GM21717 (cell line): Measurements from ENCODE around the gene BPIFB3.

Experiments used
- ATAC-seq: cut with Tn5 transposase; IDR thresholded peaks from one replicate; pipeline ENCODE4 v1.9.1; 2021; ENCODE audit warnings: mild to moderate bottlenecking, moderate library complexity; ENCODE audit not compliant: unreplicated experiment

BPIFB3 gene

GRCh38 chr20:33059741-33060390 lies 6.2 kb downstream of the BPIFB3 start:
- ATAC-seq: no peak

DNA sequence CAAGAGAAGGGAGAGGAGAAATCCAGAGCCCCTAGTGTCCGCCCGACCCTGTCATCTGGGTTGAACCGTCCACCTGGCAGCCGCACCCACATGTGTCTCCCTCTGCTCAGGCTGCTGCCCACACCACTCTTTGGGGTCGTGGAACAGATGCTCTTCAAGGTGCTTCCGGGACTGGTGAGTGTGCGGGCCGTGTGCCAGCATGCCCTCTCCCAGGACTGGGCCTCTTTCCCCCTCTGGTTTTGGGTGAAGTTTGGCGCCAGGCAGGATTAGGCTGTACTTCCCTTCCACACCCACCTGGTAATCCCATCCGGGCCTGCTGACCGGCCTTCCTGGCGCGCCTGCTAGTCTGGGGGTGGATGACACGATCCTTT lies 7.9 kb downstream of the BPIFB3 start:
- no peak for ATAC-seq

GRCh38 chr20:33062105-33062824 lies 8.6 kb downstream of the BPIFB3 start:
- ATAC-seq: no peak

- ATAC-seq: no peak
These were observed 9.1 kb downstream of the BPIFB3 start for GRCh38 chr20:33062825-33063149.

DNA sequence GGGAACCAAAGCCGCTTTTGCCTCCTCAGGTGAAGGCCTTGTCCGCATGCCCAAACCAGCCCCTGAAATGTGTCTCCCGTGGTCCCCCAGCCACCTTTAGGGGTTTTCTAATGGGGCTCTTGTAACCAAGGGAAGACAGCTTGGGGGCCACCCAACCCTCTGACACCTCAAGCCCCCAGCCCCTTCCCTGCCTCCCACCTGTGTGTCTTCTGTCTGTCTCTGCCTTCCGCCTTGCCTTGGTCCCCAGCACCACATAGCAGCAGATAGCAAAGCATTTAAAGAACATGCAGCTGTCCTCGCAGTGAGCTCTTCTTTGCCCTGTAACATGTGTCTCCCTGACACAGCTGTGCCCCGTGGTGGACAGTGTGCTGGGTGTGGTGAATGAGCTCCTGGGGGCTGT lies 9.6 kb downstream of the BPIFB3 start:
- no peak for ATAC-seq

DNA sequence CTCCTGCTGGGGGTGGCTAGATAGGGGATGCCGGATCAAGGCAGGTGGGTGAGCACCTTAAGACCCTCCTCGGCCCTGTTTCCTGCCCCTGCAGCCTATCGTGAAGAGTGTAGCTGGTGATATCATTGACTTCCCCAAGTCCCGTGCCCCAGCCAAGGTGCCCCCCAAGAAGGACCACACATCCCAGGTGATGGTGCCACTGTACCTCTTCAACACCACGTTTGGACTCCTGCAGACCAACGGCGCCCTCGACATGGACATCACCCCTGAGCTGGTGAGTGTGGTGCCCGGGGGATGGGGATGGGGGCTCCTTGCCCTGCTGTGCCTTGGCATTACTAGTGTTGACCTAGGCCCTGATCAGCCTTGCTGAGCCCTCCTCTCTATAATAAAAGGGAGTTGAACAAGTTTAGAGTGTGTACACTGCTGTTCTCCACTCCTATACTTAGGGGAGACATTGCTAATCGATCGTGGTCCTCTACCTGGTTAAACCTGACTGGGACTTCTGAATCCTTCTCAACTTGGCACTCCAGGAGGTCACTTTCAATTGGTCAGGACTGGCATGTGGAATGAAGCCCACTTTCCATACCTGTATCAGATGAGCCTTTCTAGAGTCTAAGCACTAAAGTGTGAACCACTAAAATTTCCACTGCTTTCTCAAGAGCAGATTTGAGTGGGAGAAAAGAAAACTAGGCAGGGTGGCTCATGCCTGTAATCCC lies 11.0 kb downstream of the BPIFB3 start:
- ATAC-seq: no peak

DNA sequence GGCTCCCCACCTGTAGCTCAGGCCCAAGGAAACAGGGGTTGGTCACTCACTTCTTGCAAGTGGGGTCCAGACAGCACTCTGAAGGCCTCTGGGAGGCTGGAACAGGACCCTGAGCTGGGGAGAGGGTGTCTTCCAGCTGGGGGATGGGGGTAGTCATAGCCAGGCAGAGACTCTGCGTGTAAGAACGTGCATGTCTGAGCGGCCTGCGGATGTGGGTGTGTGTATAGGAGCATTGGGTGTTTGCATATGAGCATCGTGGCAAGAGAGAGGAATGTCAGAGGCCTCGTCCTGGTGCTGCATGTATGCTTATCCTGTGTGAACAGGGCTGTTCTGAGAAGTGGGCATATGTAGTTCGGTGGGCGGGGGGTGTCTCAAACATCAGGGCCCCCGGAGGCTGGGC lies 12.1 kb downstream of the BPIFB3 start:
- no peak for ATAC-seq

DNA sequence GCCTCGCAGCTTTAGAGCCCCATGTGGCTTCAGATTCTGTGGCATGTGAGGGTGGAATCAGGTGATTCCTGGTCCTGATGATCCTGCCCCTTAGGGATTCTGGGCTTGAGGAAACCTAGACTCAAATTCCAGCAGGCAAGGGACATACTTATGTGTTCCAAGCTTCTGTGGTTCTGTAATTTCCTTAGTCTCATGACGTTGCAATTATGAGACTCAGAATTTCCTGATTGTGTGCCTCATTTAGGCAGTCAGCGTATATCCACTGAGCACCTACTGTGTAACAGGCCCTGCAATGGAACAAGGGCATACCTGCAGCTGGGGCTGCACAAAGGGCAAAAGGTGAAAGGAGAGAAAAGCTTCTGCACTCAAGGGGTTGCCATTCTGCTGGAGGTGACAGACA lies 14.1 kb downstream of the BPIFB3 start:
- ATAC-seq: no peak

DNA sequence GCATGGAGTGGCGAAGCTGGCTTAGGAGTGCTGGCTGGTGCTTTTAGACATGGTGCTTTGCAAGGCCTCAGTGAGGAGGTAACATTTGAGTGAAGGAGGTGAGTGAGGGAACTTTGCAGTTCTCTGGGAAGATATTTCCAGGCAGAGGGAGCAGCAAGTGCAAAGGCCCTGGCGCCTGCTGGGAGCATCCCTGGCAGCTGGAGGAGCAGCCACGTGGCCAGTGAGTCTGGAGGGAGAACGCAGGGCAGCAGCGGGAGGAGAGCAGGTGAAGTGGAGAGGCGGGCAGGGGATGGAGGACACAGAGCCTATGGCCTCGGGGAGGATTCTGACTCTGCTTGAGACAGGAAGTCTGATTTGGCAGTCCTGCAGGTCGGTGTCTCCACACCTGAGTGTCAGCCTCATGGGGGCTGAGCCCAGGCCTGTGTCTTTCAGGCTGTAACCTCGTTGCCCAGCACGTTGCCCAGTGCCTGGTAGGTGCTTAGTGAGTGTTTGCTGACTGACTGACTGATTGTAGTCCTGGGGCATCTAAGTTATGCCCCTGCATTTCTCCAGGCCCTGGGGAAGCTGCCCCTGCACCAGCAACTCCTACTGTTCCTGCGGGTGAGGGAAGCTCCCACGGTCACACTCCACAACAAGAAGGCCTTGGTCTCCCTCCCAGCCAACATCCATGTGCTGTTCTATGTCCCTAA lies 14.7 kb downstream of the BPIFB3 start:
- ATAC-seq: no peak

GRCh38 chr20:33069673-33070072 lies 16.0 kb downstream of the BPIFB3 start:
- ATAC-seq: no peak

DNA sequence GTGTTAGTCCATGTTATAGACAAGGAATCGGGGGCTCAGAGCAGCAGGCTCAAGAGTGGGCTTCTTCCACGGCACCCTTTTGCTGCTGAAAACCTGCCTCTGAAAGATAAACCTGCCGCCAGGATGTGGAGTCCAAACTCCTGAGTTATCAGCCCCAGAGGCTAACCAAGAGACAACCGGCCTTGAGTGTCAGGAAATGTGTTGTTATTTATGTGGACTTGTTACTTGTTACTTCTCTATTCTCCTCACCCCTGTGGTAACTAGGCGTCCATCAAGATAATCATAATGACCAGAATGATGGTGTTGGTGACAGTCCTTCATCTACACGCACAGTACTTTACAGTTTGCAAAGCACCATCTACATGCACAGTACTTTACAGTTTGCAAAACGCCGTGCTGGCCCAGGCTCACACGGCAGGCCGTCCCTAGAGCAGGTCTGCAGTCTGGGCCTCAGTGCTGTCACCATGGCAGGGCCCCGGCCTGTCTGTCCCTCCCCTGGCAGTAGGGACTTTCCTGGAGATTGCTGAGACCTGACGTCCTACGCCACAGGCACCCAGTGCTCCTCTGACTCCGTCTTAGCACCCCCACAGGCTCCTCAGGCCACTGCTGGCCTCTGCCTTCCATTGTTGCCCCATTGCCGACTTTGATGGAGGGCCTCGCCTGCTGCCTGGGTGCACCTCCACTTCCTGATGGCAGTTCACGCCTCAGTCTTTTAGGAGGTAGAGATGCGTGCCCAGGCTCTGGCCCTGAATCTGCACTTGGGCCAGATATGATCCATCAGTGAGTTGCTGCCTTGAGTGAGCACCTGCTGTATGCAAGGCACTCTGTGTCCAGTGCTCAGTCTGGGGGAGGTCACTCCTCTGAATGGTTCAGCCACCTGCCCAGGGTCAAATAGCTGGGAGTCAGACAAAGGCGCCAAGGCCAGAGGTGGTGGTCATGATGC lies 16.7 kb downstream of the BPIFB3 start:
- no peak for ATAC-seq

DNA sequence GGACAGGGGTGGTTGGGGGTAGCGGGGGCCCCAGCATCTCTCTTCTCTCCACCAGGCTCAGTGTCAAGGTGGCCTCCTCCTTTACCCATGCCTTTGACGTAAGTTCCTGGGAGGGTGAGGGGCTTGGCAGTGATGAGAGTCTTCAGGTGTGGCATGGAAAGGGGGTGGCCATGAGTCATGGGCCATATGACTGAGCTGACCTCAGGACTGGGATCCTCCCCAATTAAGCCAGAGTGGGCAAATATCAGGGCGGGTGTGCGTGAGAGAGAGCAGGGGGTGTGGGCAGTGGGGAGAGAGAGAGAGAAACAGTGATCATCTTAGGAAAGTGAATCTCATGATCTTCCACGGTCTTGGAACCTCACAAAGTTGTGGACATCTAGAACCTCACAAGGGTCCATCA lies 17.5 kb downstream of the BPIFB3 start:
- ATAC-seq: no peak

DNA sequence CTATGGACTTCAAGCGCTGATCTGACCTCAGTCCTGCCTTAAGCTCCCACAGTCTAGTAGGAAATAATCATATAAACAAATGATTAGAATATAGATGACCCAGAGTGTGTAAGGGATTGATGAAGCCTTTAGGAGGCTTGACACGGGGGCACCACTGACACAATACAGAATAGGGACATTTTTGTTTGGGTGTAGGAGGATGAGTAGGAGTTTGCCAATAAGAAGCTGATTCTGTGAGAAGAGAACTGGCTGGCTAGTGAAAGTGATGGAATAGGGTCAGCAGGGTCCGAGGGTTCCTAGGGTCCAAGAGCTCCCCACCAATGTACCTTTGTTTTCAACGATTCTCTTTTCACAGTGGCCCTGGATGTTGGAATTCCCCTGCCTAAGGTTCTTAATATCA lies 18.7 kb downstream of the BPIFB3 start:
- ATAC-seq: no peak

DNA sequence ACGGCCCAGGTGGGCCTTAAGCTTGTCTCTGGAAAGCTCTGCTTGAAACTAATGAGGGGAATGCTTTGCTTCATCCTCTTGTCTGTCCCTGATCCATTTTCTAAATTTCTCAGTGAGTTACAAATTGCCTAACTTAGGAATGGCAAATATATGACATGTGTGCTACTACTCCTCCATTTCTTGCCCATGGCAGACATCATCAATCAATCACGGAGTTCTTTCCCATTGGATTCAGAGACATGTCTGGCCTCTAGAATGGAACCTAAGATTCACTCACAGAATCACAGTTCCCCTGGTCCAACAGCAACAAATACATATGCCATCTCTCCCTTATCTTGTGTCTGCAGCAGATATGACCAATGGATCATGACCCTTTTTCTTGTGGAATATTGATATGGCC lies 19.1 kb downstream of the BPIFB3 start:
- ATAC-seq: no peak

DNA sequence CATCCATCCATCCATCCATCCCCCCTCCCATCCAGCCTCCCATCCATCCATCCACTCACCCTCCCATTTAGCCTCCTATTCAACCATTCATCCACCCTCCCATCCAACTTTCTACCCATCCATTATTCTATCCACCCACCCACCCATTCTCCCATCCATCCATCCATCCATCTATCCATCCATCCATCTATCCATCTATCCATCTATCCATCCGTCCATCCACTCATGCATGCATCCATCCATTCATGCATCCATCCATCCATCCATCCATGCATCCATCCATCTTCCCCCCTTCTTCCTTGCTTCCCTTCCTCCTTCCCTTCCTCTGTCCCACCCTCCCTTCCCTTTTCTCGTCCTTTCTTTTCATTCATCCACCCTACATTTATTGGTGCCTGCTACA lies 21.0 kb downstream of the BPIFB3 start:
- ATAC-seq: no peak

- ATAC-seq: no peak
These were observed 21.6 kb downstream of the BPIFB3 start for GRCh38 chr20:33075281-33075680.

DNA sequence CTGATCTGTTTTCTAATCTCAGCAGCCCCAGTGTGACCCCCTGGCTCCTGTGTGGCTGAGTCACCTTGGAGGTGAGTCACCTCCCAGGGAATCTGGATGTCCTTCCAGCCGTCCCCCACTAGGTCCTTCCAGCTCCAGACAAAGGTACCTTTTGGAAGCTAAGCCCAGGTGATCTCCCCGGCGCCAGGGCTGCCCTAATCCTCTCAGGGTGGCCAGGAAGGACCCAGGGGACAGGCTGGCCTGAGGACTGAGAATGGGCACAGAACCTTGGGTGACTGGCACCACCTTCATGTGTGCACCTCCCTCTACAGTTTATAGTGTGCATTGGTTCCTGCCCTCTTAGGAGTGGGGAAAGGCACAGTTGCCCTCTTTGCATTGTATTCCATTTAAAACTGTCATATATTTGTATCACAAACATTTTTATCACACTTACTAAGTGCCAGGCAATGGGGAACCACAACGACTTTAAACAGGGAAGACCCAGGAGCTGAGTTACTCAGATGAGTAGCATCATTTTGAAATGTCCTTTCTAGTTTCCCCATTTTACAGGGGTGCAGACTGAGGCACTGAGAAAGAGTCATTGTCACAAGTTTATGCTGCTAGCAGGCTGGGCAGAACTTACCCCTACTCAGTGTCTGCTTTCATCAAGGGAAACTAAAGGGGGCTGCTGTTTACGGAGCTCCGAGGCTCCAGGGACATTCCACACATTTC lies 23.1 kb downstream of the BPIFB3 start:
- no peak for ATAC-seq

- ATAC-seq: no peak
These were observed 25.6 kb downstream of the BPIFB3 start, which contains the start of gene BPIFB4 for GRCh38 chr20:33079259-33079658. TSS of gene BPIFB4 (plus strand) at chr20:33079643. CDS start at chr20:33081527, 1,884 bp downstream.

- no peak for ATAC-seq
These were observed 27.9 kb downstream of the BPIFB3 start for GRCh38 chr20:33081411-33082154.
